Mesothelial cell of epicardium (in vitro differentiated cells): ENCODE measurements around the gene COL27A1. TPM values are rescaled to one million over a fixed set of nuclear protein-coding genes. Genes with fewer than 3 reads are reported as not detected.
A peak's percentile ranks its signal among the peaks of the same experiment; 100 is the strongest.

Experiments used
- DNase-seq, 2 experiments: peaks; one replicate each; pipeline ENCODE4 v3.0.0; 2021; ENCODE audit warnings: low spot score in 2 of 2; ENCODE audit not compliant: unreplicated experiment in 2 of 2
- H3K27ac Mint-ChIP-seq: 2 replicates; pipeline ENCODE4 v1.8.0; 2021; ENCODE audit warnings: mixed read lengths
- H3K27me3 Mint-ChIP-seq: 2 replicates; pipeline ENCODE4 v1.8.0; 2021; ENCODE audit warnings: low read depth, mixed read lengths
- H3K36me3 Mint-ChIP-seq: 2 replicates; pipeline ENCODE4 v1.8.0; 2021; ENCODE audit warnings: mixed read lengths
- H3K4me1 Mint-ChIP-seq: 2 replicates; pipeline ENCODE4 v1.8.0; 2021; ENCODE audit warnings: mixed read lengths
- H3K4me3 Mint-ChIP-seq: 2 replicates; pipeline ENCODE4 v1.8.0; 2021; ENCODE audit warnings: mild to moderate bottlenecking, moderate library complexity, mixed read lengths
- H3K9me3 Mint-ChIP-seq: 2 replicates; pipeline ENCODE4 v1.8.0; 2021; ENCODE audit warnings: mixed read lengths
- CTCF ChIP-seq: fragments of 200-600 bp; sonication (generic); IDR thresholded peaks from one replicate; pipeline ENCODE4 v1.5.0; 2021; ENCODE audit warnings: antibody characterized with exemption; ENCODE audit not compliant: unreplicated experiment
- total RNA-seq: library from RNA; stranded (reverse); gene quantifications from 3 replicates; pipeline ENCODE4 v1.2.1, GENCODE V29; 2021

COL27A1 gene
- total RNA-seq, 1 donor from 2014 or later = 138 TPM

GRCh38 chr9:114164191-114164794, 9.0 kb downstream of the COL27A1 start:
- Mint-ChIP-seq H3K27ac (peak overlapping the region; percentile 35), H3K4me3 (no peak overlapping the region), H3K27me3 (no peaks in the 10 kb centered on the region), H3K4me1 (peaks cover 16% of the 10 kb centered on the region), H3K9me3 (no peaks in the 10 kb centered on the region), H3K36me3 (peaks cover 12% of the 10 kb centered on the region)
- no peak for TF ChIP-seq CTCF
- no peak for DNase-seq

DNA sequence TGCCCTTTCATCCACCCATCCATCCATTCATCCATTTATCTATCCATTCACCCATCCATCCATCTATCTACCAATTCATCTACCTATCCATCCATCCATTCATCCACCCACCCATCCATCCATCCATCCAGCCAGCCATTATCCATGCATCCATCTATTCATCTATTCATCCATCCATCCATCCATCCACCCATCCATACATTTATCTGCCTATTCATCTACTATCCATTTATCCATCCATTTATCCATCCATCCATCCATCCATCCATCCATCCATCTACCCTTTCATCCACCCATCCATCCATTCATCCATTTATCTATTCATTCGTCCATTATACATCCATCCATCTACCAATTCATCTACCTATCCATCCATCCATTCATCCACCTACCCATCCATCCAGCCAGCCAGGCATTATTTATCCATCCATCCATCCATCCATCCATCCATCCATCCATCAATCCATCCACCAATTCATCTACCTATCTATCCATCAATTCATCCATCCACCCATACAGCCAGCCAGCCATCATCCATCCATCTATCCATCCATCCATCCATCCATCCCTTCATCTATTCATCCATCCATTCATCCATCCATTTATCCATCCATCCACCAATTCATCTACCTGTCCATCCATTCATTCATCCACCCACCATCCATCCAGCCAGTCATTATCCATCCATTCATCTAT, 10.2 kb downstream of the COL27A1 start:
- Mint-ChIP-seq H3K36me3 (peaks cover 10% of the 10 kb centered on the region), H3K4me1 (peaks cover 15% of the 10 kb centered on the region)

GRCh38 chr9:114166103-114166470, 10.8 kb downstream of the COL27A1 start:
- Mint-ChIP-seq H3K4me3 (no peak overlapping the region), H3K4me1 (peaks cover 15% of the 10 kb centered on the region), H3K27me3 (no peaks in the 10 kb centered on the region), H3K27ac (no peak overlapping the region), H3K9me3 (no peaks in the 10 kb centered on the region), H3K36me3 (peaks cover 10% of the 10 kb centered on the region)
- TF ChIP-seq CTCF = no peak
- no peak for DNase-seq

More for the DNA sequence above, 10.2 kb downstream of the COL27A1 start:
- Mint-ChIP-seq H3K9me3 (no peaks in the 10 kb centered on the region), H3K27ac (no peak overlapping the region), H3K27me3 (no peaks in the 10 kb centered on the region), H3K4me3 (no peak overlapping the region)
- TF ChIP-seq CTCF = no peak
- DNase-seq = no peak

DNA sequence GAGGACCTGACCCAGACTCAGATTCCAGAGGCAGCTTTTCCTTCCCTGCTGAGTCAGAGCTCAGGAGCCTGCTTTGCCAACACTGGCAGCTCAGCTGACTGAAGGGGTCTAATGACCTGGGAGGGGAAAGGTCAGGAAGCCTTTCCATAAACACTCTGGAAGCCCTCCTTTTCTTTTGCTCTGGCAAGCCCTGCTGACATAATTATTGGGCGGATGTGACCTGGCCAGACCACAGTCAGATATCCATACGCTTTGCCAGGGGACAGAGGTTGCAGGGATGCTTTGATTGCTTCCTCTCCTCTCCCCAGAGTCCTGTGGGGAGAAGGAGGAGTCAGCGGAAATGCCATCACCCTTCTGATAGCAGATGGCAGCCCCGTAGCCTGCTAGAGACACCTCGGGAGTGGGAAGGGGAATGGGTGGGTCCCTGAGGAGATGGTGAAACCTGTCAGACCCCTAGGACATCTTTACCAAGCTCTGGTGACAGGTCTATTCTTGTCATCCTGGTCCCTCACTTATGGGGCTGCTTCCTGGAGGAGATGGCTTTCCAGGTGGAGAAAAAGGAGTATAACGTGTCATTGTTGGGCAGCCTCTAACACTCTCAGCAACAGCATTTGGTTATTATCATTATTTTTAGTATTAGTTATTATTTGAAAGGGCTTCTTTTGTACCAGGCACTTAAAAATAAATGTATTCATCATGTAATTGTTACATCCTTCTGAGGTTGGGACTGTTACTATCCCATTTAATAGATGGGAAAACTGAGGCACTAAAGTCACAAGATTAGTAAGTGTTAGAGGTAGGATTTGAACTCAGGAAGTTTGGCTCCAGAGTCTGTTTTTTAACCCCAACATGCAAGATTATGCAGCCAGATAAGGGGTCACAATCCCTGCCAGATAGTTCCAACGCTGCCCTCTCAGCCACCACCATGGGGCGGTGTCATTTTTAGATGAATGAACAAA, 11.6 kb downstream of the COL27A1 start:
- no peaks in the 10 kb centered on the region for H3K9me3 Mint-ChIP-seq
- H3K27ac Mint-ChIP-seq = no peak overlapping the region

More for the DNA sequence above, 11.6 kb downstream of the COL27A1 start:
- DNase-seq = no peak
- Mint-ChIP-seq H3K4me3 (no peak overlapping the region), H3K4me1 (peaks cover 15% of the 10 kb centered on the region), H3K27me3 (no peaks in the 10 kb centered on the region), H3K36me3 (peaks cover 10% of the 10 kb centered on the region)
- TF ChIP-seq CTCF = no peak
